GM12873 (cell line): ENCODE results near the gene ERC2.

Experiments used
- CTCF ChIP-seq: IDR thresholded peaks from 2 replicates; pipeline ENCODE4 v1.5.1; 2012; ENCODE audit warnings: low read depth, mild to moderate bottlenecking, moderate library complexity, low read length, control low read depth; ENCODE audit not compliant: insufficient read depth; ENCODE audit errors: missing control alignments

ERC2 gene

GRCh38 chr3:55526332-55527030, 941.8 kb downstream of the ERC2 start:
- TF ChIP-seq CTCF: no peak

GRCh38 chr3:55525436-55525835, 942.8 kb downstream of the ERC2 start:
- no peak for TF ChIP-seq CTCF

GRCh38 chr3:55524565-55525244, 943.6 kb downstream of the ERC2 start:
- no peak for TF ChIP-seq CTCF

- no peak for TF ChIP-seq CTCF
Observed at GRCh38 chr3:55523471-55523870, 944.8 kb downstream of the ERC2 start.

GRCh38 chr3:55521738-55522421, 946.4 kb downstream of the ERC2 start:
- no peak for TF ChIP-seq CTCF

- no peak for TF ChIP-seq CTCF
Observed at GRCh38 chr3:55521064-55521737, 947.1 kb downstream of the ERC2 start.

GRCh38 chr3:55519019-55519418, 949.2 kb downstream of the ERC2 start:
- TF ChIP-seq CTCF: no peak
